Measurements from ENCODE around the gene PIGH.
"Not testable (repeated sequence)": the region's sequence is repeated elsewhere in the genome, so short reads cannot be mapped to it uniquely, and the experiment has no call there.

Gene PIGH

GRCh38 chr14:67544590-67544989, 55.5 kb downstream of the PIGH start:
- no peak for DNase-seq

- DNase-seq: not testable (repeated sequence)
Observed at GRCh38 chr14:67542620-67543019, 57.4 kb downstream of the PIGH start.

- no peak for DNase-seq
Observed at GRCh38 chr14:67541448-67542387, 58.4 kb downstream of the PIGH start.
